Neural progenitor cell (in vitro differentiated cells): Measurements from ENCODE around the gene GABRB1.
"Not testable (repeated sequence)": the region's sequence is repeated elsewhere in the genome, so short reads cannot be mapped to it uniquely, and the experiment has no call there.

ENCODE experiments used
- EZH2 ChIP-seq: fragments of 200-600 bp; sonication (generic); IDR thresholded peaks from 2 replicates; pipeline ENCODE4 v1.6.1; 2017; ENCODE audit warnings: antibody characterized with exemption, mild to moderate bottlenecking, moderate library complexity
- EZH2phosphoT487 ChIP-seq: fragments of 200-600 bp; sonication (generic); IDR thresholded peaks from 2 replicates; pipeline ENCODE4 v1.6.1; 2017; ENCODE audit warnings: antibody characterized with exemption
- TF ChIP-seq, protein P1 (sequence below): fragments of 200-600 bp; sonication (generic); IDR thresholded peaks from 2 replicates; pipeline ENCODE4 v1.5.1; 2017; ENCODE audit warnings: antibody characterized with exemption, mild to moderate bottlenecking

DNA sequence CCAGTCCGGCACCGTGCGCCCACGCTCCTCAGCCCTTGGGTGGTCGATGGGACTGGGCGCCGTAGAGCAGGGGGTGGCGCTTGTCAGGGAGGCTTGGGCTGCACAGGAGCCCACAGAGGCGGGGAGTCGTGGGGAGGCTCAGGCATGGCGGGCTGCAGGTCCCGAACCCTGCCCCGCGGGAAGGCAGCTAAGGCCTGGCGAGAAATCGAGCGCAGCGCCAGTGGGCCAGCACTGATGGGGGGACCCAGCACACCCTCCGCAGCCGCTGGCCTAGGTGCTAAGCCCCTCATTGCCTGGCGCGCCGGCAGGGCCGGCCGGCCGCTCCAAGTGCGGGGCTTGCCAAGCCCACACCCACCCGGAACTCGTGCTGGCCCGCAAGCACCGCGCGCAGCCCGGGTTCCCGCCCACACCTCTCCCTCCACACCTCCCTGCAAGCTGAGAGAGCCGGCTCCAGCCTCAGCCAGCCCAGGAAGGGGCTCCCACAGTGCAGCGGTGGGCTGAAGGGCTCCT lies 346.7 kb downstream of the GABRB1 start:
- TF ChIP-seq, protein P1, sequence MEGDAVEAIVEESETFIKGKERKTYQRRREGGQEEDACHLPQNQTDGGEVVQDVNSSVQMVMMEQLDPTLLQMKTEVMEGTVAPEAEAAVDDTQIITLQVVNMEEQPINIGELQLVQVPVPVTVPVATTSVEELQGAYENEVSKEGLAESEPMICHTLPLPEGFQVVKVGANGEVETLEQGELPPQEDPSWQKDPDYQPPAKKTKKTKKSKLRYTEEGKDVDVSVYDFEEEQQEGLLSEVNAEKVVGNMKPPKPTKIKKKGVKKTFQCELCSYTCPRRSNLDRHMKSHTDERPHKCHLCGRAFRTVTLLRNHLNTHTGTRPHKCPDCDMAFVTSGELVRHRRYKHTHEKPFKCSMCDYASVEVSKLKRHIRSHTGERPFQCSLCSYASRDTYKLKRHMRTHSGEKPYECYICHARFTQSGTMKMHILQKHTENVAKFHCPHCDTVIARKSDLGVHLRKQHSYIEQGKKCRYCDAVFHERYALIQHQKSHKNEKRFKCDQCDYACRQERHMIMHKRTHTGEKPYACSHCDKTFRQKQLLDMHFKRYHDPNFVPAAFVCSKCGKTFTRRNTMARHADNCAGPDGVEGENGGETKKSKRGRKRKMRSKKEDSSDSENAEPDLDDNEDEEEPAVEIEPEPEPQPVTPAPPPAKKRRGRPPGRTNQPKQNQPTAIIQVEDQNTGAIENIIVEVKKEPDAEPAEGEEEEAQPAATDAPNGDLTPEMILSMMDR = not testable (repeated sequence)
- not testable (repeated sequence) for TF ChIP-seq EZH2, EZH2phosphoT487
